Stimulated activated CD4-positive, alpha-beta T cell treated with anti-CD3 and anti-CD28 coated beads, Interleukin-1b, Interleukin-23, amount 100 ng/mL, for 4 hours (primary cell): ENCODE results near the gene SVOP.
A peak's percentile ranks its signal among the peaks of the same experiment; 100 is the strongest.
"Not testable (repeated sequence)": the region's sequence is repeated elsewhere in the genome, so short reads cannot be mapped to it uniquely, and the experiment has no call there.

Experiments
- DNase-seq, 2 donors: peaks; one replicate each; pipeline ENCODE4 v3.0.0-alpha.2; 2020; ENCODE audit warnings: low read depth in 2 of 2

SVOP gene

DNA sequence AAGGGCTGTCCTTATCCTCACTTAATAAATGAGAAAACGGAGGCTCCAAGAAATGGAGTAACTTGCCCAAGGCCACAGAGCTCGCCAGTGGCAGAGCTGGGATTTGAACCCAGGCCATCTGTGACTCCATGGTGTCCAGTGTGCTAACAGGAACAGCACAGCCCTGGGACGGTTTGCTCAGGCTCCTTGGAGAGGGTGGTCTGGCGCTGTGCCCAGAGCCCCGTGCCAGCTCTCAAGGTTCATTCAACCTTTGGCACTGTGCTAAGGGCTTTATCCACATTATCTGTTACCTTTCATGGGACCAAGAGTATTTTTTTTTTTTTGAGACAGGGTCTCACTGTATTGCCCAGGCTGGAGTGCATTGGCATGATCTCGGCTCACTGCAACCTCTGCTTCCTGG lies 132.8 kb downstream of the SVOP start:
- no peak for DNase-seq

DNA sequence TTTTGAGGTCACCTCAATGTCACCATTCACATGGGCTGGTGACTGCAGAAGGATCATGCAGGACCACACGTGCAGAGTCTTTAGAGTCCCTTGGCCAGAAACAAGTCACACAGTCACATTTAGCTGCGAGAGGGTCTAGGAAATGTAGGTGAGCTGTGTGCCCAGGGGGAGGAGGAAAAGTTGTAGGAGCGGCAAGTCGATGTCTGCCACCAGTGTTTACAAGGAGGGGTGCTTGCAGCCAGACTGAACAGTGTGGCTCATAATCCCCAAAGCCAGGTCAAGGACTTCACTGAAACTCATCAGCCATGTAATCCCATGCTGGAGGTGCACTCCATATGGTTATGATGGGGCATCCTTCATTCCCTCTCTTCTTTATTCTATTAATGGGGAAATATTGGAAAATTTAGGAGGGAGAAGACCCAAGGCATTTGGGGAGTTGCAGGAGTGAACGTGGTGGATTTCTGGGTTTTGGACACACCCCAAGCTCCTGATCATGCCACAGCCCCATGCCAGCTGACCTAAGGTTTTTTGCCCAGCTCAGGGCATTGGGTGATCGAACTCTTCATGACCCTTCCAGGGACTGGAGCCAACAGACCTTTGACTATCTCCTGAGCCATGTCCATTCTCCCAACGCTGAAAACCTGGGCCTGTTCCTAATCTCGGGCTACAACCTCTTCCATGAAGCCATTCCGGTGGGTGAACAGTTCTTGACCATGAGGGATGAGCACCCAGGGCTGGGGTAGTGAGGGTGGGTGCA lies 133.8 kb downstream of the SVOP start:
- no peak for DNase-seq

DNA sequence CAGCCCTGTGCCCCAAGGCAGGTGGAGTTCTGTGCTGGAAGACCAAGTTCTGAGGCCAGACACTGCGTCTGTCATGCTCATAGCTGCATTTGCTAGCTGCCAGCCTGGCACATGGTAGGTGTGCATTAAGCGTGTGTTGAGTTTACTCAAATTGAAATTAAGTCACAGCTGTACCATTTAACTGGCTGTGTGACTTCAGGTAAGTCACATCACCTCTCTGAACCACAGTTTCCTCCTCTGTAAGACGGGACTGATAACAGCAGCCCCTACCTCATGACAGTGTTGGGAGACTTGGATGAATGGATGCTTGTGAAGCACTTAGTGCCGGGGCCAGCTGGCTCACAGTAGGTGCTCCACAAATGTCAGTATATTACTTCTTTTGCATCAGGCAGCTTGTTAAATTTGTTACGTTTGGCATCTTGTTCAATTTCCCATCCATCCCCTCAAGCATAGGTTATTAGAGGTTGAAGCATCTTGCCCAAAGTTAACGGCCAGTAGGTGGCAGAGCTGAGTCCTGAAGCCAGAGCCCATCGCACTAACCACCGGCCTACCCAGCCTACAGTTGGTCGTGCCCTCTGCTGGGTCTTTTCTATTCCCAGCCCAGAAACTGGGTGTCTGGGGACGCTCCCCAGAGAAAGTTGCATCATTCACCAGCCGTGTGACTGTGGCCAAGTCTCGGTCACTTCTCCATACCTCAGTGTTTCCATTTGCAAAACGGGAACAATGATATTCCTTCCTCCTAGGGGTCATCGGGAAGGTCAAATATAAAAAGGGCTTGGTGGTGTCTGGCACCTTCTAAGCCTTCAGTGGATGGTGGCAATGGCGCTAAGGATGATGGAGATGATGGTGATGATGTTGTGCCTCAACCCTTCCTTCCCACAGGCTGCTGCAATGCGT lies 136.5 kb downstream of the SVOP start:
- peak; percentile 52 to 54 for DNase-seq

DNA sequence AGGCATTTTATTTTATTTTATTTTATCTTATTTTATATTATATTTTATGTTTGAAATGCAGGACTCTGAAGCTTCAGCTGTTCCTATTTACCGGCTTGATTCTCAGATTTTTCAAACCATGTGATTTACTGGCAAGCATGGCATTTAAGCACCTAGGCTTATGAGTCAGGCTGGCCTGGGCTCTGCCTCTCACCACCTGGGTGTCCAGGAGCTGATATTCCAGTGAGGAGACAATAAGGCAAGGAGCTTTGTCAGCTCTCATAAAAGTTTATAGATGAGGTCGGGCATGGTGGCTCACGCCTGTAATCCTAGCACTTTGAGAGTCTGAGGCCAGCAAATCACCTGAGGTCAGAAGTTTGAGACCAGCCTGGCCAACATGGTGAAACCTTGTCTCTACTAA lies 138.9 kb downstream of the SVOP start:
- no peak for DNase-seq

DNA sequence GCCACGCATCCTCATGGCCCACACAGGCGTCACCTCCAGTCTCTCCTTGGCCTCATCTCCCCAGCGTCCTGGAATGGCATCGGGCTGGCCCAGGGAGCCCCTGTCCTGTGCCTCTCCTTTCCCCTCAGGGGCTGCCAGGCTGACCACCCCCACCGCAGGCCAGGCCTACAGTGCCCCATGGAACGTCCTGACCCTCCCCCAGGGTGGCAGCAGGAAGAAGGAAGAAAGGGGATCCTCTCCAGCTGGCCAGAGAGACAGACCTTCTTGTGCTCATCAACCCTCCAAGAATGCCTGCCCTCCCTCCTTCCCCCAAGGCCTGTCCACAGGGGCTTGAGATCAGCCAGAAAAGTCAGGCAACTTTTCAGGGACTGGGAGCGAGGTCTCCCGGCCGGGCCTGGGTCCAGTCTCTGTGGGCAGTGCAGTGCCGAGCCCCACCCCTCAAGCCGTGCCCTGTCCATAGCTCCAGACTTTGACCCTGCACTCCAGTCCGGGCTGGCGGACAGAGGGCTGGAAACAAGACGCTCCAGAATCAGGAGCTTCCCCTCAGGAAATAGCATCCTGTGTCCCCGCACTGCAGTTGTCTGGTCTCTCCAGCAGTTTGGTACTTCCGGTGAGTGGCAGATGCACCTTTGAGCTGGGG lies 141.1 kb downstream of the SVOP start, which contains the start of gene DAO:
Gene DAO (plus strand): TSS at position 478 of the 640 bp plus-strand sequence. CDS start 4,915 bp downstream, outside the sequence.
- no peak for DNase-seq

DNA sequence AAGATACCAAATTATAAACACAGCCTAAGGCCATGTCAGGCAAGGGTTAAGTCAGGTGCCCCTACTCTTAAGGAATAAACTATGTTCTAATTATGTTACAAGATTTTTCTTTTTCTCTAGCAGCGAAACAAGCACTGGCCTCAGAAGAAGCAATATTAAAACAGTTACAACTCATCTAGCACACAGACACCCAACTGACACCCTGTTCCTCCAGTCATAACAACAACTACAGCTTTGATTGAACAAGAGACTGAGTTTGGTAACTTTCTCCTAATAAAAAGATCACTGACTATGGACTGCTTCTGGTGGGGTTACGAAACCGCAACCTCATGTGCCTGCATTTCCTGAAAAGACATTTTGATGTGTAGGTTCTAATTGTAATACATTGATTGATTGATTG lies 144.3 kb downstream of the SVOP start:
- no peak for DNase-seq

DNA sequence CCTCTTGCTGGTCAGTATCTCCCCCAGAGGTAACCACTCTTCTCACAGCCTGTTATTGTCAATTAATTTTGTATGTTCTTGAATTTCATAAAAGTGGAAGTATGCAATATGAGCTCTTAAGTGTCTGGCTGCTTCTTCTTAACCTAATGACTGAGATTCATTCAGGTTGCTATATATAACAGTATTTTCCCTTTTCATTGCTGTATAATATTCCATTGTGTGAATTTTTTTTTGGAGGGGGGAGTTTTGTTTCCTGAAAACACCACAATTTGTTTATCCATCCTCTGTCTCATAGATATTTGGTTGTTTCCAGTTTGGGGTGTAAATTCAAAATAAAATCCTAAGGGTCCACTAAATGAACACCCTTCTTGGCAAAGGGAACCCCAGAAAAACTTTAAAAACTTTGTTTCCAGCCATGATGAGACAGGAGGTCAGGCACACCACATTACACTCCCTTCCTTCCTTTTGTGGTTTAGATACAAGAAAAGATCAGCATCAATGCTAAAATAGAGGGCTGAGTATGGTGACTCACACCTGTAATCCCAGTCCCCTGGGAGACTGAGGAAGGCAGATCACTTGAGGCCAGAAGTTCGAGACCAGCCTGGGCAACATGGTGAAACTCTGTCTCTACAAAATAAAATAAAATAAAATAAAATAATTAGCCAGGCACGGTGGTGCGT lies 145.0 kb downstream of the SVOP start:
- DNase-seq, result no peak

DNA sequence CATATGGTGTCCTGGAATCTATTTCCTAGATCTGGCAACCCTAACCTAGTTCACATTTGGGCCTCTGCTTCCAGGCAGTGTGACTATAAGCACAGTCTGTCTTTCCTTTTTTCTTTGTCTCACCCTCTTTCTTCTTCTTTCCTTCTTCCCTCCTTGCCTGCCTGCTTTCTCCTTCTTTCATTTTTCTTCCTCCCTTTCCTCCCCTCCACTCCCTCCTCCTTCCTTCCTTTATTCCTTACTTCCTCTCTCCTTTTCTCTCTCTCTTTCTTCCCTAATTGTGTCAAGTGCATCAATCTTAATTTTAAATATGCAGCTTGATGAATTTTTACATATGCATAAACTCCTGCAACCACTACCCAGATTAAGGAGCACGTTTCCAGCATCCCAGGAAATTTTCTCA lies 145.6 kb downstream of the SVOP start:
- no peak for DNase-seq

DNA sequence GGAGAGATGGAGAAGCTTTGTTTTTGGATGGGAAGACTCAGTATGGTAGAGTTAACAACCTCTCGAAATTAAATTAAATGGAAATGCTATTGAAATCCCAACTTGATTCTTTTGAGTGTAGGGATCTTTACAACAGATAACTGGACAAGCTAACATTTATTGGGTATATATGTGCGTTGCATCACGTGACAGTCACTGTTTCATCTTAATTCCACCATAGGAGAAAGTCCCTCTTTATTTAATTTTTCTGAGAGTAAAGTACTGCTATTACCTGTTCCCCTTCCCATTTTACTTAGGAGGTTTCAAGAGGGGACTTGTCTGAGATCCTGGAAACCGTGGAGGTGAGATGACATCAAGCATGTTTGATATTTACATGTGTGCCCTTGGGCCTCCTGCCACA lies 152.1 kb downstream of the SVOP start:
- no peak for DNase-seq

DNA sequence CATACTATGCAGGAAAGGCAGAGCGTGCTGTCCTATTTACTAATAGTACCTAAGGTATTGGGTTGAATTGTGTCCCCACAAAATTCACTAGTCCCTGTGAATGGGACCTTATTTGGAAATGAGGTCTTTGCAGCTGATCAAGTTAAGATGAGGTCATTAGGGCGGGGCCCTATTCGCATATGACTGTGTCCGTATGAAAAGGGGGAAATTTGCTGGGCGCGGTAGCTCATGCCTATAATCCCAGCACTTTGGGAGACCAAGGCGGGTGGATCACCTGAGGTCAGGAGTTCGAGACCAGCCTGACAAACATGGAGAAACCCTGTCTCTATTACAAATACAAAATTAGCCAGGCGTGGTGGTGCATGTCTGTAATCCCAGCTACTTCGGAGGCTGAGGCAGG lies 154.8 kb downstream of the SVOP start:
- not testable (repeated sequence) for DNase-seq

DNA sequence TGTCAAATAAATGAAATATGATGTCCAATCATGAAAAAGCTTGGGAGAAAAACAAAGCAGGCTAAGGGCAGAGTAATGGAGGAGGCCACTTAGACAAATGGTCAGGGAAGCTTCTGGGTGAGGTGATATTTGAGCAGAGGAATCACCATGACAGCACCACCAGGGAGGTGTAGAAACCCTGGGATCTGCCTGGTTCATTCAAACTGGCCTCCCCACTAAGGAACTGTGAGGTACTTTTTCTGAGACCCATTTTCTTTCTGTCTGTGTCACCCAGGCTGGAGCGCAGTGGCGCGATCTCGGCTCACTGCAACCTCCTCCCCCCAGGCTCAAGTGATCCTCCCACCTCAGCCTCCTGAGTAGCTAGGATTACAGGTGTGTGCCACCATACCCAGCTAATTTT lies 155.7 kb downstream of the SVOP start:
- no peak for DNase-seq

DNA sequence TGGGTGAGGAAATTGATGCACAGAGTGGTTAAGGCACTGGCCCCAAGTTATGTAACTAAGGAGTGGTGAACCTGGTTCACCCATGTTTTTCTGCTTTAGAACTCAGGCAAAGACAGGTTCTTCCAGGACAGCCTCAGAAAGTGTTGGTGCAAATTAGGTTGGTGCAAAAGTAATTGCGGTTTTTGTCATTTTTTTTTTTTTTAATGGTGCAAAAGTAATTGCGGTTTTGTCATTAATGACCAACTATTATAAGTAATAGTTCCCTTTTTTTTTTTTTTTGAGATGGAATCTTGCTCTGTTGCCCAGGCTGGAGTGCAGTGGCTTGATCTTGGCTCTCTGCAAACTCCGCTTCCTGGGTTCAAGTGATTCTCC lies 158.3 kb downstream of the SVOP start:
- DNase-seq, result no peak

DNA sequence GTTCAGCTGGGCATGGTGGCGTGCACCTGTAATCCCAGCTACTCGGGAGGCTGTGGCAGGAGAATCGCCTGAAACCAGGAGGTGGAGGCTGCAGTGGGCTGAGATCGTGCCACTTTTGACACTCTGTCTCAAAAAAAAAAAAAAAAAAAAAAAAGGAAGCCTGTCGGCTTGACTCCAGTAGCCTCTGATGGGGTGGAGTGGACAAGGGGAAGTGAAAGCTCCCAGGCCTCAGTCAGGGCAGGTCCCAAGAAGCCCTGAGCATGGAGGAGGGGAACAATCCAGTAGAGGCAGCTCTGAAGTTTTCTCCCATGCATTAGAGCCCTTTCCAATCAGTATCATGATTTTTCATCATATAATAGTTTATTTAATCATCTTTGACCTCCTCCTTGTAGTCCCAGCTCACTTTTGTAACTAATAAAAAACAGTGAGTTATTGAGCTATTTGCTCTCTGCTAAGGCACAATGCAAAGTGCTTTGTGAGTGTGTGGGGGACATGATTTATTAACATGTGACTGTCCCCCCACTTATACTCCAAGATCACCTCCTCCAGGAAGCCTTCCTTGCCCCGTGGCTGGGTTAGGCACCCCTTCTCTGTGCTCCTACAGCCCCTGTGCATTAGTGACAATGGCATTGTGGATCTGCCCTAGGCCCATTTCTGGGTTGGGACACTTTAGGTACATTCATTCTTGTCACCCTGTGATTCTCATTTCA lies 158.8 kb downstream of the SVOP start:
- DNase-seq, result no peak

DNA sequence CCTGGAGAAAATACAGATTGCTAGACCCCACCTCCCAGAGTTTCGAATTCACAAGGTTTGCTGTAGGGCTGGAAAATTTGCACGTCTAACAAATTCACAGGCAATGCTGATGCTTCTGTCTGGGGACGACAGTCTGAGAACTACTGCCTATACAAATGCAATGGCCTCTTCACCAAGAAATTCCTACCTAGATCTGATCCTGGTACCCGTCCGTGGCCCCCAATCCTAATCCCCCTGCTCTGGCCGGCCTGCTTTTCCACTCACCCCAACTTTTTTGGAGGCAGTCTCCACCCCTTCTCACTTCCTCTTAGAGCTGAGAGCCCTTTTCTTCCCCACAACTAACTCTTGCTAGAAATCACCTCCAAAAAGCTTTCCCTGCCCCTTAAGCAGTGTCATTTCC lies 160.4 kb downstream of the SVOP start:
- no peak for DNase-seq

DNA sequence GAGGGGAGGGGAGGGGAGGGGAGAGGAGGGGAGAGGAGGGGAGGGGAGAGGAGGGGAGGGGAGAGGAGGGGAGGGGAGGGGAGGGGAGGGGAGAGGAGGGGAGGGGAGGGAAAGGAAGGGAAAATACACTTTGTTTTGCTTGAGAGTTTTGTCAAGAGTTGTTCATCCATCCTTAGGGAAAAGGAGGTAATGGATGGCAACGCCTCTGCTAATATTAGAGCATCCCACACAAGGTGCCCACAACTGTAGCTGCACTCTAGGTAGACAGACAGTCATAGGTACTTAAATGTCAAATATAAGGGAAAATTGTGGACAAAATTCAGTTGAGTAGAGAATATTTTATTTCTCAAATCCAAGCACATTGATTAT lies 161.0 kb downstream of the SVOP start:
- DNase-seq, result no peak

DNA sequence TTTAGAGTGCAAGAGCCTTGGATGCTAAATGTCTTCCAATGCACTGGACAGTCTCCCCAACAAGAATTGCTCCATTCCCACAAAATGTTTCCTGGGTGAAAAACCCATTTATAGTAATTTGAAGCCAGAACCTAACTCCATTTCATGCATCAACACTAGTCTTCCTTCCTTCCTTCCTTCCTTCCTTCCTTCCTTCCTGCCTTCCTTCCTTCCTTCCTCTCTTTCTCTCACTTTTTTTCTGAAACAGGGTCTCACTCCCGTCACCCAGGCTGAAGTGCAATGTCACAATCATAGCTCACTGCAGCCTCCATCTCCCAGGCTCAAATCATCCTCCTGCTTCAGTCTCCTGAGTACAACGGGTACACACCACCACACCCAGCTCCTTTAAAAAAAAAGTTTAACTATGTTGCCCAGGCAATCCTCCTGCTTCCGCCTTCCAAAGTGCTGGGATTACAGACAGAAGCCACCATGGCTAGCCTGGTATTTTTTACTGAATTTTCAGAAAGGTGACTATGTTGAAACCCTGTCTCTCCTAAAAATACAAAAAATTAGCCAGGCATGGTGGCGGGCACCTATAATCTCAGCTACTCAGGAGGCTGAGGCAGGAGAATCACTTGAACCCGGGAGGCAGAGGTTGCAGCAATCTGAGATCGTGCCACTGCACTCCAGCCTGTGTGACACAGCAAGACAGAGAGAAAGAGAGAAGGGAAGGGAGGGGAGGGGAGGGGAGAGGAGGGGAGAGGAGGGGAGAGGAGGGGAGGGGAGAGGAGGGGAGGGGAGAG lies 161.5 kb downstream of the SVOP start:
- not testable (repeated sequence) for DNase-seq

DNA sequence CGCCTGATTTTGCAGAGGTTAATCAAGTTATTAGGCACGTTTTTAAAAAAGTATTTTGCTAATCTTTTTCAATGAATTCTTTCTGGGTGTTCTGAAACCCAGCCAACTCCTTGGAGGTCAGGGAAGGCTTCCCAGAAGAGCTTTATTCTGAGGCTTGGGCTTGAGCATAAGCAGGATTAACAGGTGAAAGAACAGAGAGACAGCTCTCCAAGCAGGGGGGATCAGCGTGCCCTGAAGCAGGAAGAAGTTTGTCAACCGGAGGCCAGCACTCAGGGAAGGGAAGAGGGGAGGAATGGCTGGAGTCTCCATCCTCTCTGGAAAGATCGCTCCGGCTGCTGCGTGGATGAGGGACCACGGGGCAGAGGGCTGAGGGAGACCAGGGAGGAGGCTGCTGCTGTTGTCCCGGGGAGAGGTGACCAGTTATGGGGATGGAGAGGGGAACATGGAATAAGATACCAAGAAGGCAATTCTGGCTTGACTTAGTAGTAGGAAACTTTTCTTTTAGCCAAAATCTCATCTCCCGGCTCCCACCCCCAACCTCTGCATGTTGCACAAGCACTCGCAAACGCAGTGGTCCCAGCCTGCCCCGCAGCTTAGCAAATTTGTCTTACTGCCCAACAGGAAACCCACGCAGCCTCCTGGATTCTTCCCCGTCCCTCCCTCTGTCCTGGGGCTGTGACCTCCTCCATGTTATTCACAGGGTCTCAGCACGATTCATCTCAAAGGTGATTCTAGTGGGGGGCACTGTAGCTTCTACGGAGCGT lies 162.4 kb downstream of the SVOP start:
- no peak for DNase-seq
